ENCODE data around the gene OR2H2.

OR2H2 gene

GRCh38 chr6:29590218-29590808 lies 5.4 kb downstream of the OR2H2 start:
- TF ChIP-seq CTCF (conservative IDR thresholded peaks at IDR 0.05; ENCODE audit: control insufficient read depth, insufficient read depth, low read depth, low read length), result no peak

GRCh38 chr6:29591677-29592076 lies 6.8 kb downstream of the OR2H2 start:
- TF ChIP-seq CTCF (conservative IDR thresholded peaks at IDR 0.05; ENCODE audit: control insufficient read depth, insufficient read depth, low read depth, low read length), result no peak
- H3K4me3 ChIP-seq (ENCODE audit: control insufficient read depth, low read depth, low read length), result no peak overlapping the region
- DNase-seq (ENCODE audit: low read depth), result no peak

More at GRCh38 chr6:29590218-29590808, 5.4 kb downstream of the OR2H2 start:
- H3K4me3 ChIP-seq (ENCODE audit: control insufficient read depth, low read depth, low read length), result no peak overlapping the region
- no peak for DNase-seq (ENCODE audit: low read depth)

GRCh38 chr6:29593199-29593855 lies 8.4 kb downstream of the OR2H2 start:
- TF ChIP-seq CTCF (conservative IDR thresholded peaks at IDR 0.05; ENCODE audit: control insufficient read depth, insufficient read depth, low read depth, low read length), result no peak
- no peak for DNase-seq (ENCODE audit: low read depth)
- no peak overlapping the region for H3K4me3 ChIP-seq (ENCODE audit: control insufficient read depth, low read depth, low read length)

GRCh38 chr6:29596381-29596900 lies 11.5 kb downstream of the OR2H2 start:
- DNase-seq (ENCODE audit: low read depth), result no peak
- H3K4me3 ChIP-seq (ENCODE audit: control insufficient read depth, low read depth, low read length), result no peak overlapping the region
- TF ChIP-seq CTCF (conservative IDR thresholded peaks at IDR 0.05; ENCODE audit: control insufficient read depth, insufficient read depth, low read depth, low read length), result no peak

GRCh38 chr6:29597184-29597583 lies 12.3 kb downstream of the OR2H2 start:
- H3K4me3 ChIP-seq (ENCODE audit: control insufficient read depth, low read depth, low read length), result no peak overlapping the region
- no peak for DNase-seq (ENCODE audit: low read depth)
- TF ChIP-seq CTCF (conservative IDR thresholded peaks at IDR 0.05; ENCODE audit: control insufficient read depth, insufficient read depth, low read depth, low read length), result no peak

- no peak overlapping the region for H3K4me3 ChIP-seq (ENCODE audit: control insufficient read depth, low read depth, low read length)
- DNase-seq (ENCODE audit: low read depth), result no peak
- no peak for TF ChIP-seq CTCF (conservative IDR thresholded peaks at IDR 0.05; ENCODE audit: control insufficient read depth, insufficient read depth, low read depth, low read length)
Observed at GRCh38 chr6:29598172-29598747, 13.3 kb downstream of the OR2H2 start.

Measured in fibroblast of mammary gland (primary cell).